AG04449 (cell line): ENCODE measurements around the gene RCBTB1.
A peak's percentile ranks its signal among the peaks of the same experiment; 100 is the strongest.
"Not testable (repeated sequence)": the region's sequence is repeated elsewhere in the genome, so short reads cannot be mapped to it uniquely, and the experiment has no call there.

Experiments
- CTCF ChIA-PET: fragments of 350-600 bp; formaldehyde crosslinking; extraction: SDS; loops from one replicate; lab custom pipeline; 2021; ENCODE audit warnings: antibody characterized with exemption; lab: Yijun Ruan, JAX
- POLR2A ChIA-PET: fragments of 400-600, 350-600 bp; formaldehyde crosslinking; extraction: SDS; loops from one replicate; lab custom pipeline; 2020; ENCODE audit warnings: antibody characterized with exemption, inconsistent platforms; lab: Yijun Ruan, JAX
- DNase-seq: peaks from one replicate; pipeline ENCODE4 v3.0.0-alpha.2; 2010; ENCODE audit warnings: low read depth, low spot score
- H3K4me3 ChIP-seq: 2 replicates; pipeline ENCODE4 v1.5.1; 2011; ENCODE audit warnings: low read depth, mild to moderate bottlenecking, control low read depth, low read length
- CTCF ChIP-seq: IDR thresholded peaks from one replicate; pipeline ENCODE4 v1.5.1; 2011; ENCODE audit warnings: mild to moderate bottlenecking, moderate library complexity, low read length, control low read depth, inconsistent platforms; ENCODE audit not compliant: insufficient read depth; ENCODE audit errors: missing control alignments

RCBTB1 gene

GRCh38 chr13:49606747-49607648, 21.6 kb upstream of the RCBTB1 start:
- POLR2A ChIA-PET: interaction anchor here (0.6 kb wide), 1 partner anchor 16 kb away, joined by 3 read pairs; no protein-coding TSS in a partner anchor
- DNase-seq: peak; percentile 44
- CTCF ChIA-PET: interaction anchor here (0.6 to 4.2 kb wide), 25 partner anchors 11 to 506 kb away, joined by 3 to 38 read pairs (median 4); partner anchors contain the start of genes CAB39L and SETDB2
- peak overlapping the region; percentile 12; the same call in 1 of the 2 replicates for H3K4me3 ChIP-seq
- TF ChIP-seq CTCF: peak; percentile 81

- no peak for TF ChIP-seq CTCF
- ChIA-PET POLR2A (no interaction called here), CTCF (interaction anchor here (1.0 to 2.6 kb wide), 3 partner anchors 158 to 304 kb away, joined by 3 to 8 read pairs (median 3); no protein-coding TSS in a partner anchor)
- no peak for DNase-seq
- H3K4me3 ChIP-seq: no peak overlapping the region
Observed at GRCh38 chr13:49604570-49604969, 19.2 kb upstream of the RCBTB1 start.

GRCh38 chr13:49602615-49603014, 17.3 kb upstream of the RCBTB1 start:
- H3K4me3 ChIP-seq, DNase-seq, POLR2A ChIA-PET: not testable (repeated sequence)
- CTCF ChIA-PET: interaction anchor here (0.8 to 2.6 kb wide), 6 partner anchors 11 to 322 kb away, joined by 3 to 12 read pairs (median 5); partner anchors contain the start of genes CAB39L and SETDB2

- no peak for DNase-seq
- ChIA-PET CTCF (interaction anchor here (0.8 to 1.8 kb wide), 5 partner anchors 11 to 321 kb away, joined by 3 to 12 read pairs (median 4); partner anchors contain the start of genes CAB39L and SETDB2), POLR2A (no interaction called here)
- no peak overlapping the region for H3K4me3 ChIP-seq
- TF ChIP-seq CTCF: no peak
Observed at GRCh38 chr13:49602005-49602404, 16.6 kb upstream of the RCBTB1 start.

- no peak for DNase-seq
- no peak for TF ChIP-seq CTCF
- ChIA-PET CTCF (no interaction called here), POLR2A (no interaction called here)
- no peak overlapping the region for H3K4me3 ChIP-seq
Observed at GRCh38 chr13:49597043-49597641, 11.8 kb upstream of the RCBTB1 start.

- ChIA-PET CTCF (no interaction called here), POLR2A (no interaction called here)
- DNase-seq: no peak
- no peak overlapping the region for H3K4me3 ChIP-seq
- no peak for TF ChIP-seq CTCF
Observed at GRCh38 chr13:49596221-49596620, 10.9 kb upstream of the RCBTB1 start.
